DND-41 (cell line): ENCODE results near the gene NDUFS2.
A peak's percentile ranks its signal among the peaks of the same experiment; 100 is the strongest.

Experiments
- ATAC-seq: fragments of 200-7000 bp; cut with Tn5 transposase; 3 replicates; pipeline ENCODE4 v1.9.1; 2021; ENCODE audit warnings: low read depth; ENCODE audit not compliant: insufficient read depth
- DNase-seq: peaks from one replicate; pipeline ENCODE4 v3.0.0-alpha.2; 2020
- H2AFZ ChIP-seq: 2 replicates; pipeline ENCODE4 v1.6.0; 2012; ENCODE audit warnings: low read depth, low read length
- H3K27ac ChIP-seq: 2 replicates; pipeline ENCODE4 v1.5.1; 2012; ENCODE audit warnings: low read length, inconsistent platforms
- H3K27me3 ChIP-seq: fragments of 200-600 bp; sonication (generic); 2 replicates; pipeline ENCODE4 v1.6.0; 2012; ENCODE audit warnings: low read length, mild to moderate bottlenecking, inconsistent platforms; ENCODE audit not compliant: insufficient read depth, poor library complexity
- H3K36me3 ChIP-seq: 2 replicates; pipeline ENCODE4 v1.5.1; 2012; ENCODE audit warnings: low read length, inconsistent platforms; ENCODE audit not compliant: insufficient read depth
- H3K4me1 ChIP-seq: 2 replicates; pipeline ENCODE4 v1.5.1; 2012; ENCODE audit warnings: mild to moderate bottlenecking, low read length; ENCODE audit not compliant: insufficient read depth
- H3K4me2 ChIP-seq: 2 replicates; pipeline ENCODE4 v1.6.0; 2012; ENCODE audit warnings: mild to moderate bottlenecking, moderate library complexity, low read length, inconsistent platforms; ENCODE audit not compliant: insufficient read depth
- H3K4me3 ChIP-seq, 2 experiments: fragments of 200-600 bp in 1 of 2; shearing (Covaris generic) in 1 of 2; 2 replicates each; pipeline ENCODE4 v1.5.1; 2012 to 2016; ENCODE audit warnings: inconsistent platforms in 2 of 2, low read length in 2 of 2, mild to moderate bottlenecking in 2 of 2, low read depth in 1 of 2, moderate library complexity in 1 of 2
- H3K79me2 ChIP-seq: 2 replicates; pipeline ENCODE4 v1.6.0; 2012; ENCODE audit warnings: low read length, inconsistent platforms; ENCODE audit not compliant: insufficient read depth
- H3K9ac ChIP-seq: 2 replicates; pipeline ENCODE4 v1.6.0; 2012; ENCODE audit warnings: low read depth, mild to moderate bottlenecking, inconsistent platforms, low read length, moderate library complexity
- H3K9me3 ChIP-seq: 2 replicates; pipeline ENCODE4 v1.5.1; 2012; ENCODE audit warnings: low read length, moderate library complexity, mild to moderate bottlenecking, inconsistent platforms; ENCODE audit not compliant: insufficient read depth, severe bottlenecking
- H4K20me1 ChIP-seq: 2 replicates; pipeline ENCODE4 v1.6.0; 2012; ENCODE audit warnings: low read length; ENCODE audit not compliant: insufficient read depth
- CTCF ChIP-seq: IDR thresholded peaks from 2 replicates; pipeline ENCODE4 v1.5.1; 2012; ENCODE audit warnings: borderline replicate concordance, low read length, moderate library complexity, mild to moderate bottlenecking; ENCODE audit not compliant: poor library complexity, severe bottlenecking; ENCODE audit errors: extremely low read depth
- EZH2 ChIP-seq: IDR thresholded peaks from 3 replicates; pipeline ENCODE4 v1.6.1; 2012; ENCODE audit warnings: borderline replicate concordance, low read depth, mild to moderate bottlenecking, moderate library complexity, low read length, inconsistent platforms; ENCODE audit not compliant: severe bottlenecking

Gene NDUFS2

GRCh38 chr1:161228032-161228431, 25.9 kb downstream of the NDUFS2 start:
- ATAC-seq: no peak
- TF ChIP-seq CTCF (no peak), EZH2 (no peak)
- H3K4me3 ChIP-seq: no peak overlapping the region
- H3K79me2 ChIP-seq: peaks cover 13% of the 10 kb centered on the region
- H3K9ac ChIP-seq: no peak overlapping the region
- no peaks in the 10 kb centered on the region for H3K9me3 ChIP-seq
- H3K27me3 ChIP-seq: no peaks in the 10 kb centered on the region
- no peak overlapping the region for H2AFZ ChIP-seq
- 0 out of 2 replicates have a peak, but pooled peaks cover 3% of the 10 kb centered on the region for H4K20me1 ChIP-seq
- H3K4me1 ChIP-seq: peaks cover 27% of the 10 kb centered on the region
- peaks cover 24% of the 10 kb centered on the region for H3K36me3 ChIP-seq
- H3K27ac ChIP-seq: no peak overlapping the region
- DNase-seq: no peak
- peak overlapping the region; percentile 93; the same call in 1 of the 2 replicates for H3K4me2 ChIP-seq

- TF ChIP-seq EZH2 (no peak), CTCF (peak; percentile 33)
- no peak for ATAC-seq
- H3K4me2 ChIP-seq: no peak overlapping the region
- no peak overlapping the region for H3K9ac ChIP-seq
- no peak overlapping the region for H2AFZ ChIP-seq
- 0 out of 2 replicates have a peak, but pooled peaks cover 3% of the 10 kb centered on the region for H4K20me1 ChIP-seq
- H3K4me1 ChIP-seq: peaks cover 26% of the 10 kb centered on the region
- no peak for DNase-seq
- H3K36me3 ChIP-seq: peaks cover 24% of the 10 kb centered on the region
- H3K27ac ChIP-seq: no peak overlapping the region
- H3K9me3 ChIP-seq: no peaks in the 10 kb centered on the region
- peaks cover 13% of the 10 kb centered on the region for H3K79me2 ChIP-seq
- no peak overlapping the region for H3K4me3 ChIP-seq
- H3K27me3 ChIP-seq: no peaks in the 10 kb centered on the region
Measured at GRCh38 chr1:161229896-161230295, 27.7 kb downstream of the NDUFS2 start.

GRCh38 chr1:161230762-161231161, 28.6 kb downstream of the NDUFS2 start:
- 0 out of 2 replicates have a peak, but pooled peaks cover 3% of the 10 kb centered on the region for H4K20me1 ChIP-seq
- H3K27me3 ChIP-seq: no peaks in the 10 kb centered on the region
- H3K4me2 ChIP-seq: no peak overlapping the region
- no peak for TF ChIP-seq CTCF
- H2AFZ ChIP-seq: no peak overlapping the region
- peaks cover 13% of the 10 kb centered on the region for H3K79me2 ChIP-seq
- H3K36me3 ChIP-seq: peaks cover 24% of the 10 kb centered on the region
- ATAC-seq (no peak), DNase-seq (no peak)
- H3K27ac ChIP-seq: no peak overlapping the region
- H3K9ac ChIP-seq: no peak overlapping the region
- no peaks in the 10 kb centered on the region for H3K9me3 ChIP-seq
- H3K4me1 ChIP-seq: peaks cover 19% of the 10 kb centered on the region
- no peak overlapping the region for H3K4me3 ChIP-seq

- no peak overlapping the region for H3K27ac ChIP-seq
- H4K20me1 ChIP-seq: 0 out of 2 replicates have a peak, but pooled peaks cover 3% of the 10 kb centered on the region
- ATAC-seq (no peak), DNase-seq (no peak)
- H3K27me3 ChIP-seq: no peaks in the 10 kb centered on the region
- H2AFZ ChIP-seq: no peak overlapping the region
- TF ChIP-seq EZH2 (no peak), CTCF (no peak)
- H3K36me3 ChIP-seq: peaks cover 17% of the 10 kb centered on the region
- no peak overlapping the region for H3K9ac ChIP-seq
- H3K4me3 ChIP-seq: no peak overlapping the region
- no peaks in the 10 kb centered on the region for H3K79me2 ChIP-seq
- H3K9me3 ChIP-seq: no peaks in the 10 kb centered on the region
- H3K4me1 ChIP-seq: peaks cover under 1% of the 10 kb centered on the region; the same call in 1 of the 2 replicates
- no peak overlapping the region for H3K4me2 ChIP-seq
Measured at GRCh38 chr1:161233102-161233501, 30.9 kb downstream of the NDUFS2 start.
